Coronary artery (tissue), 2 donors: ENCODE results near the gene BAD.
A peak's percentile ranks its signal among the peaks of the same experiment; 100 is the strongest.

Experiments
- DNase-seq: peaks from one replicate; pipeline ENCODE4 v3.0.0-alpha.2; 2017; ENCODE audit warnings: low spot score
- H3K27ac ChIP-seq, 2 donors: fragments of 200-600 bp; sonication (generic); one replicate each; pipeline ENCODE4 v1.5.1; 2016 to 2019
- H3K4me3 ChIP-seq: fragments of 200-600 bp; sonication (generic); 2 replicates; pipeline ENCODE4 v1.5.1; 2016; ENCODE audit warnings: mild to moderate bottlenecking, moderate library complexity
- TF ChIP-seq, protein P1 (sequence below): fragments of 200-600 bp; sonication (generic); IDR thresholded peaks from one replicate; pipeline ENCODE4 v1.5.1; 2019; ENCODE audit warnings: antibody characterized with exemption

BAD gene

DNA sequence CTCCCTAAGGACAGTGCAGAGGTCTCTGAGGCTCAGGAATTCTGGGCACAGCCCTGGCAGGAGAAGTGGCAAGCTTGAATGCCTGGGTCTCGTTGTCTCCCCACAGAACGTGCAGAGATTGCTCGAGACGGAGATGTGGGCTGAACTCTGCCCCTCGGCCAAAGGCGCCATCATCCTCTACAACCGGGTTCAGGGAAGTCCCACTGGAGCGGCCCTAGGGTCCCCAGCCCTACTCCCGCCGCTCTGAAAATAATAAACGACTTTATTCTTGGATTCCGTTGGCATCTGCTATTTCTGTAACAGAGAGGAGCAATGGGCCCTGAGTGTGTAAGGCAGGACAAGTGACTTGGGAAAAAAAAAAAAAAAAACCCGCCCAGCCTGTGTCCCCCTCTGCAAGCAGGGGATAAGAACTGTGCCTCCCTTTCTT lies 54.7 kb downstream of the BAD start:
- H3K4me3 ChIP-seq = peak overlapping the region; percentile 75
- TF ChIP-seq, protein P1, sequence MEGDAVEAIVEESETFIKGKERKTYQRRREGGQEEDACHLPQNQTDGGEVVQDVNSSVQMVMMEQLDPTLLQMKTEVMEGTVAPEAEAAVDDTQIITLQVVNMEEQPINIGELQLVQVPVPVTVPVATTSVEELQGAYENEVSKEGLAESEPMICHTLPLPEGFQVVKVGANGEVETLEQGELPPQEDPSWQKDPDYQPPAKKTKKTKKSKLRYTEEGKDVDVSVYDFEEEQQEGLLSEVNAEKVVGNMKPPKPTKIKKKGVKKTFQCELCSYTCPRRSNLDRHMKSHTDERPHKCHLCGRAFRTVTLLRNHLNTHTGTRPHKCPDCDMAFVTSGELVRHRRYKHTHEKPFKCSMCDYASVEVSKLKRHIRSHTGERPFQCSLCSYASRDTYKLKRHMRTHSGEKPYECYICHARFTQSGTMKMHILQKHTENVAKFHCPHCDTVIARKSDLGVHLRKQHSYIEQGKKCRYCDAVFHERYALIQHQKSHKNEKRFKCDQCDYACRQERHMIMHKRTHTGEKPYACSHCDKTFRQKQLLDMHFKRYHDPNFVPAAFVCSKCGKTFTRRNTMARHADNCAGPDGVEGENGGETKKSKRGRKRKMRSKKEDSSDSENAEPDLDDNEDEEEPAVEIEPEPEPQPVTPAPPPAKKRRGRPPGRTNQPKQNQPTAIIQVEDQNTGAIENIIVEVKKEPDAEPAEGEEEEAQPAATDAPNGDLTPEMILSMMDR = no peak
- DNase-seq = no peak
- H3K27ac ChIP-seq = peak overlapping the region; percentile 93 to 95

DNA sequence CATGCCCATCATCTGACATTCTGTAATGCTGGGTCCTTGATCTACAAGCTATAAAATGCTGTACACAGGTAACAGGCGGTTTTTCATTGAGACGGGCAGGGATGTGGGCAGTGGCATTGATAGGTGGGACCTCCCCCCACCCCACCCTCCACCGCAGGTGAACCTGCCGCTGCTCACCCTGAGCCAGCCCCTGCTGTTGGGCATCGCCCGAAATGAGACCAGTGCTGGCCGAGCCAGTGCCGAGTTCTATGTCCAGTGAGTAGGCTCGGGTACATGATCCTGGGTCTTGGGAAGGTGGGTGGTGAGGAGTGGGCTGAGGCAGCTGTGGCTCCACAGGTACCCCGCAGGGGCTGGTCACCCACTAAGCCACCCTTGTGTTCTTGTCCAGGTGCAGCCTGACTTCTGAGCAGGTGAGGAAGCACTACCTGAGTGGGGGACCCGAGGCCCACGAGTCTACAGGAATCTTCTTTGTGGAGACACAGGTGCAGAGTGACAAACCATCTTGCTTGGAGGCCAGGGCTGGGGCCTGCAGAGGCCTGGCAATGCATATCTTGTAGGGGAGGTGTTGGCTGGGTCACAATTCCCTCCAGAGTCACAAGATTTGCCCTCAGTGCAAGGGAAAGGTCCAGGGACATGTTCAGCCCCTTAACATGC lies 55.2 kb downstream of the BAD start:
- Histone ChIP-seq H3K4me3 (peak overlapping the region; percentile 75), H3K27ac (peak overlapping the region; percentile 93 to 95)
- TF ChIP-seq, protein P1 = no peak
- no peak for DNase-seq

DNA sequence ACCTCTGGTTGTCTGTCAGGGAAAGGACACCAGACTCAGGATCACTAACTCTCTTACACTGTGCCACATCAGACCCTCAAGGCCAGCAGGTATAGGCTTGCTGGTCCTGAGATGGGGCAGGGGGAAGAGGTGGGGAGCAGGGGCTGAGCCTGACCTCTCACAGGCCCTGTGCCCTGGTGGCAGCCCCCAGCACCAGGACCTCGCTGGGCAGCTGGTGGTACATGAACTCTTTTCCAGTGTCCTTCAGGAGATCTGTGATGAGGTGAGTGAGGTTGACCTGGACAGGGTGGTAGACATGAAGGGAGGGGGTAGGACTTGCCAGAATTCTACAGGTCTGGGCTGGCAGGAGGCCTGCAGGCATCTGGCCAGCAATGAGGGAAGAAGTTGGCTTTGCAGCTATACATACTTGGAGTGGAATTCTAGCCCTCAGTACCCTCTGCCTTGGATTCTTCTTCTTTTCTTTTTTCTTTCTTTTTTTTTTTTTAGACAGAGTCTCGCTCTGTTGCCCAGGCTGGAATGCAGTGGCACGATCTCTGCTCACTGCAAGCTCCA lies 57.0 kb downstream of the BAD start:
- no peak for DNase-seq
- TF ChIP-seq, protein P1 = no peak

DNA sequence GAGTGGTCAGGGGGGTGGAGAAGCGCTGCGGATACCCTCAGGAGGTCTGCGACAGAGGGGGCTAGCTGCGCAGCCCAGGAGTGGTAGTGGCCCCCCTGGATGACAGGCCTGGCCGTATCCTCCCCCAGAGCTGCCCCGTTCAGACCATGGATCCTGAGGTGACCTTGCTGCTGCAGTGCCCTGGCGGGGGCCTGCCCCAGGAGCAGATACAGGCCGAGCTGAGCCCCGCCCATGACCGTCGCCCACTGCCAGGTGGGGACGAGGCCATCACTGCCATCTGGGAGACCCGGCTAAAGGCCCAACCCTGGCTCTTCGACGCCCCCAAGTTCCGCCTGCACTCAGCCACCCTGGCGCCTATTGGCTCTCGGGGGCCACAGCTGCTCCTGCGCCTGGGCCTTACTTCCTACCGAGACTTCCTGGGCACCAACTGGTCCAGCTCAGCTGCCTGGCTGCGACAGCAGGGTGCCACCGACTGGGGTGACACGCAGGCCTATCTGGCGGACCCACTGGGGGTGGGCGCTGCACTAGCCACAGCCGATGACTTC lies 57.9 kb downstream of the BAD start:
- Histone ChIP-seq H3K4me3 (peak overlapping the region; percentile 86), H3K27ac (peak overlapping the region; percentile 93)
- DNase-seq = peak; percentile 79
- TF ChIP-seq, protein P1 = no peak

More for the DNA sequence above, 57.0 kb downstream of the BAD start:
- peak overlapping the region; percentile 86 for H3K4me3 ChIP-seq
- peak overlapping the region in 1 of 2 donors; percentile 93 for H3K27ac ChIP-seq

DNA sequence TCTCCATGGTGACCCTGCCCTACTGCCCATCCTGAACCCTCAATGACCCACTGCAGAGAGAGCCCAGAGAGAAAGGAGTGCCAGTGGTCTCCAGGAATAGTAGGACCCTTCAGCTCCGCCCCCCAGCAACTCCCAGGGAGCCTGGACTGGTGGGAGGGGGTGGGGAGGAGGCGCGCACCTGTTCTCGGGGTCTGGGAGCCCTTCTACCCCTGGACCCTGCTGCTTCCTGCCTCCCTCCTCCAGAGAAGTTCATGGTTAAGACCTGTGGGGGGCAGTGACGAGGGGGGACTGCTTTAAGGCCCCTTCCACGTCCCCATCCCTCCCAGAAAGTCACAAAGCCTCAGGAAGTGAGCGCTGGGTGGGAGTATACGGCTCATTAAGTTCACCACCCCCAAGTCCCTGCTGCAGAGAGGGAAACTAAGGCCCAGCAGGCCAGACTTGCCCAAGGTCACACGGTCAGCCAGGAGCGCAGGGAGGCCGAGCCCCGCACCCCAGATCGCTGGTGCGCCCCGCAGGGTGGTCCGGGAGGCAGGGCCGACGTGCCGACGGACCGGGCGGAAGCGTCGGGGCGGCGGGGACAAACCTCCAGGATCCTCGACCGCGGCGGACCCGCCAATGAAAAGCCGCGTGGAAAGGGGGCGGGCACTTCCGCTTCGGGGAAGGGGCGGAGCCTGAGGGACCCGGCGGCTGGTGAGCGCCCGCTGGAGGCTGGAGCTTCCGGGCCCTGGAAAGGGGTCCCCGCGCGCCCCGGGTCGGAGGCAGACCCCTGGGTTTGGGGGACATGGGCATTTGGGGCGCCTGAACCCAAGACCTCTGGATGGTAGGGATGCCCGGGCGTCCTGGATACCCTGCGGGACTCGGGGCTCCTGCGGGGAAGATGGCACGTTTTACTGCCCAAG lies 58.6 kb downstream of the BAD start, which contains the start of the genes NUDT22 and TRPT1:
TSS of gene NUDT22 (plus strand) at position 667 of the 899 bp plus-strand sequence. CDS start 379 bp downstream, outside the sequence.
TSS of gene TRPT1 (minus strand) at position 579 of the 899 bp plus-strand sequence. CDS start at position 253, 326 bp downstream.
- TF ChIP-seq, protein P1 = no peak
- H3K4me3 ChIP-seq = peak within 1 kb of the TSS; percentile 86
- DNase-seq = peak; percentile 95
- peak within 1 kb of the TSS; percentile 93 for H3K27ac ChIP-seq

DNA sequence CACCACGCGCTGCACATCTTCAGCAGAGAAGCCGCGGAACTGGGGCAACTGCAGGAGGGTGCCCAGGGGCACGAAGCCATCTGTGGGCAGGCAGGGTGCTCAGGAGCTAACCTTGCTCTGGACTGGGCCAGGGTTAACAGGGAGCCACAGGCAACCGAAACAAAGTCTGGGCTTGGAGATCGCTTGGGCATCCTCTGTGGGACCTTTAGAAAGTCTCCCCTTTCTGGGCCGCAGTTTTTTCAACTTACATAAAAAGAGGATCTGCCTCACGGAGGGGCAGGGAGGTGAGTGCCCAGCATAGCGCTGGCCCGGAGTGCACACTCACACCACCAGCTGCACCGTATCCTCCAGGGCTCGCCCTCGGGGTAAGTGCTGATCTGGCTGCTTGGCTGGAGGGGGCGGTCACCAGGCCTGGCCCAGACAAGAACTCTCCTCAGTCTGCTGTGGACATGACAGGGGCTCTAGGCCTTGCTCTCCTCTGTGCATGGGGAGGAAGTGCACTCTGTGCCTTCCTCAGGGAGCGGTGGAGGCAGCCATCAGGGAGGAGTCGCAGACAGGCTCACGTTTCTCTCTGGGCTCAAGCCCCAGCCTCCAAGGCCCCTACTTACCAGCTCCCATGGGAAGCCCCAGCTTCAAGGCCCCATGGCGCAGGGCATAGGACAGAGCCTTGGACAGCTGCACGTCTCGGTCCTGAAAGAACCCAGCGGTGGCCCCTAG lies 59.4 kb downstream of the BAD start:
- H3K27ac ChIP-seq = peak overlapping the region; percentile 93
- peak overlapping the region; percentile 86 for H3K4me3 ChIP-seq
- TF ChIP-seq, protein P1 = no peak
- peak; percentile 72 for DNase-seq
